Fibroblast of lung (primary cell): ENCODE results near the gene TRAF4.

Experiments
- EZH2 ChIP-seq: IDR thresholded peaks from 2 replicates; pipeline ENCODE4 v1.5.1; 2012; ENCODE audit warnings: low read length, control low read depth, mild to moderate bottlenecking; ENCODE audit errors: missing control alignments
- TF ChIP-seq, protein P1 (sequence below), 2 donors: IDR thresholded peaks in 1 of 2; conservative IDR thresholded peaks in 1 of 2; 1 replicate in 1 of 2; 2 replicates in 1 of 2; pipeline ENCODE4 v1.5.1; 2011 to 2012; ENCODE audit warnings: low read length in 2 of 2, control low read depth in 1 of 2, inconsistent platforms in 1 of 2, low read depth in 1 of 2, mild to moderate bottlenecking in 1 of 2

DNA sequence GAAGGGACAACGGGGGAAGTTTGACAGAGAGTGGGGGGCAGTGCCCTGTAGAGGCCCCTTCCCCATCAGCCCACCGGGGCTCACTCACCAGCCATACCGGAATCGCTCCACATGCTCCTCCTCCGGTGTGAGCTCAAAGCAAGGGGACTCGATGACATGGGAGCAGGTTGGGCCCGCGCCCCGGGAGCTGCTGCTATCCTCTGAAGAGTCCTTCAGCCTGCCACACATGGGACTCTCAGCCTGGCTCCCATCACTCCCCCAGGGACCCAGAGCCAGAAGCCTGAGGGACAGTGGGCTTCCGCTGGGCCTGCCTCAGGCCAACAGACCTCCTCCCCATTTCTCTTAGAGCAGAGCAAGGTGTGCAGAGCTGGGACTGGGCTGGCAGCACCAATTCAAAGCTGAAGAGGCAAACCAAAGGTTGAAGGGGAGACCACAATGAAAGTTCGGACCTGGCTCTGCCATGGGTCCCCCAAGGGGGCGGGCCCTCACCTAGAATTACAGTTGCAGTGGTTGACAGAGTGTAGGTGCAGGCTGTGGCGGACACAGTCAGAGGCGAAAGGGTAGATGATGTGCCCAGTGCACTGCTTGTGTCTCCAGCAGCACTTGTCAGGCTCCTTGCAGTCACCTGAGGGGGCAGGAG is 39.5 kb upstream of the TRAF4 start:
- TF ChIP-seq, protein P1, sequence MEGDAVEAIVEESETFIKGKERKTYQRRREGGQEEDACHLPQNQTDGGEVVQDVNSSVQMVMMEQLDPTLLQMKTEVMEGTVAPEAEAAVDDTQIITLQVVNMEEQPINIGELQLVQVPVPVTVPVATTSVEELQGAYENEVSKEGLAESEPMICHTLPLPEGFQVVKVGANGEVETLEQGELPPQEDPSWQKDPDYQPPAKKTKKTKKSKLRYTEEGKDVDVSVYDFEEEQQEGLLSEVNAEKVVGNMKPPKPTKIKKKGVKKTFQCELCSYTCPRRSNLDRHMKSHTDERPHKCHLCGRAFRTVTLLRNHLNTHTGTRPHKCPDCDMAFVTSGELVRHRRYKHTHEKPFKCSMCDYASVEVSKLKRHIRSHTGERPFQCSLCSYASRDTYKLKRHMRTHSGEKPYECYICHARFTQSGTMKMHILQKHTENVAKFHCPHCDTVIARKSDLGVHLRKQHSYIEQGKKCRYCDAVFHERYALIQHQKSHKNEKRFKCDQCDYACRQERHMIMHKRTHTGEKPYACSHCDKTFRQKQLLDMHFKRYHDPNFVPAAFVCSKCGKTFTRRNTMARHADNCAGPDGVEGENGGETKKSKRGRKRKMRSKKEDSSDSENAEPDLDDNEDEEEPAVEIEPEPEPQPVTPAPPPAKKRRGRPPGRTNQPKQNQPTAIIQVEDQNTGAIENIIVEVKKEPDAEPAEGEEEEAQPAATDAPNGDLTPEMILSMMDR (conservative IDR thresholded peaks at IDR 0.05 in 1 of 2, IDR thresholded peaks at IDR 0.05 in 1 of 2; ENCODE audit: low read depth in 1 of 2, low read length in 2 of 2), result no peak
- TF ChIP-seq EZH2, result no peak
